ENCODE results near the gene SAMD8.
"Not testable (repeated sequence)": the region's sequence is repeated elsewhere in the genome, so short reads cannot be mapped to it uniquely, and the experiment has no call there.

SAMD8 gene

DNA sequence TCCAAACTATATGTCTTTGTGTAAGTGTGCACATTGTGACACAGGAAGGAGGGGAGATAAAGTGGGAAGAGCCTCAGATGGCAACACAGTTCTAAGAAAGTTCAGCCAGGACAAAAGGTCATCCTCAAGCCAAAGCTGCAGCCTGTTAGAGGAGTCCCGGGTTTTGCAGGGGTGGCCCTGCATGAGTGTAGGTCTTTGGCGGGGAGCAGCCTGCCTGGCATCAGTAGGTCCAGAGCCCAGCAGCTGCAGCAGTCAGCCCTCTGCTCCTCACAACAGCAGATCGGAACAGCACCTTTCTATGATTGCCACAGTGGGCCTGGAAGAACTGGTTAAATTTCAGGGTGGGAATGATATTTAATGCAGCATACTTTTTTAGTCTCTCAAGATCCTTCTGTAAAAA lies 85.6 kb downstream of the SAMD8 start:
- no peak for DNase-seq

DNA sequence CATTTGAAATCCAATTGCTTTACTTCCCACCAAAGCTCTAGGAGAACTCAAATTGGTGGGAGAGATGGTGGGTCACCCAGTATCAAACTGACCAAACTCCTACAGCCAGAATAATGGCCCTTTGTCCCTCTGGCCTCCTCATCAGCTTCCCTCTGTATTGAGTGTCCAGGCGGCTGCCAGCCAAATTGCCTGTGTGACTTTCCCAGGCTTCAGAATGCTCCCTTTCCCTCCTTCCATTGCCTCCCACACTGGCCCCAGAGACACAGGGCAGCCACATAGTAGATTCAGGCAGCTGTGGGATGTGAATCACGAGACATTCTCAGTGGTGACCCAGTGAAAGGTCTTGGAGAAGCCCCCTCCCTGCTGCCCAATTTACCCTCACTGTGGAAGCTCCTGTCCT lies 86.5 kb downstream of the SAMD8 start:
- no peak for DNase-seq

DNA sequence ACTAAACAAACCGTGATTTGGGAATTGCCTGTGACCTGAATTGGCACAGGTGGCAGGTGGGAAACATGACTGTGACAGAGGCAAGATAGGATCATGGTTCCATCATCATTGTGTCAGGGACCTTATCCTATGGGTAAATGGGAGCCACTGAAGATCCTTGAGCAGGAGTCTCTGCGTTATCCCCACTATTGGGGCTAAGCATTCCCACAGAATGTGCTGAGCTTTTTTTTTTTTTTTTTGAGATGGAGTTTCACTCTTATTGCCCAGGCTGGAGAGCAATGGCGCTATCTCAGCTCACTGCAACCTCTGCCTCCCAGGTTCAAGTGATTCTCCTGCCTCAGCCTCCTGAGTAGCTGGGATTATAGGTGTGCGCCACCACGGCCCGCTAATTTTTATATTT lies 88.5 kb downstream of the SAMD8 start:
- not testable (repeated sequence) for DNase-seq

DNA sequence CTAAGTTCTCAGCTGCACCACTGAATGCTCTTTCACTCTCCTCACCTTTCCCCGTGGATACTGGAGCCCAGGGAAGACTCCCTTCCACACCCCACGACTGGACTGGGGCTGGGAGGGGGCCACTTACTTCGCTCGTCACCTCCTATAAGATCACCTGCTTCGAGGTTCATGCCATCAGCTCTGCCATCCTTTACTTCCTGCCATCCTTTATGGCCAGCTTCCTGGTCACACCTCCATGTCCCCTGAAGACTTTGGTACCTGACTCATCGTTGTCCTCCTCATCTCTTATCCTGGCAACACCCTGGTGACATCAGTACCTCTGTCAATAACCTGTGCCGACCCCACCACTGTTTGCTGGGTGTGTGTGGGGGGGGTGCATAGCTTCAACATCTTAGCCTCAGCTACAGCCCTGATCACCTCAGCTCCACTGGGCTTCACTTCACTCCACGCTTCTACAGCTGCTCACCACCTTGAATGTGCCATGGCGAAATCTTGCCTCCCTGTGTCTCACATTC lies 90.4 kb downstream of the SAMD8 start:
- DNase-seq = no peak

DNA sequence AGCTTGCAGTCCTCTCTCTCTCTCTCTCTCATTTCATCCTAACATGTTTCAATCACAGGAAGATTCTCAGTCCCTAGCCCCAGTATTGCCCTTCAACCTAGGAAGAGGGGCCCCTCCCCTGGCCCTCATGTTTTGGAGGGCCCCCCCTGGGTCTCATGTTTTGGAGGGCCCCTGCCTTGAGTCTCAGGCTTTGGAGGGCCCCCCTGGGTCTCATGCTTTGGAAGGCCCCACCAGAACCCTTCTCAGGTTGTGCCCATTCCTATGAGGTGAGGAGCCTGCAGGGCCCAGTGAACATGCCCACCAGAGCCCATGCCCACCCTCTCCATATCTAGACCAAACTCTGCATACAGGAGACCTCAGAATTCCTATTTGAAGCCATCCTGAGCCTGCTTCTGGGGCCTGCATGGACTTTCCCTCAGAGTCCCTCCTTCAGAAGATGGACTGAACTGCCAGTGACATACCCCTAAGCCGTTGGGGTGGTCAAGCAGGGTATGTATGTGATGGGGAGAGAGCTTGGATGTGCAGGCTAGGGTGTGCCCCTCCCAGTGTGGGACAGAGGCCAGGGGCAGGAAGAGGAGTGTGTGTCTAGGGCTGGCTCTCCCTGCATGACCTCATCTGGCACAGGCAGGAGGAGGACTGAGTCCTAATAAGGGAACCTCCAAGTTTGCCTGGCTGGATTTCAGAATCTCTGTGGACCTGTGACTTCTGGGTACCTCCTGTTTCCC lies 91.0 kb downstream of the SAMD8 start:
- DNase-seq = no peak

DNA sequence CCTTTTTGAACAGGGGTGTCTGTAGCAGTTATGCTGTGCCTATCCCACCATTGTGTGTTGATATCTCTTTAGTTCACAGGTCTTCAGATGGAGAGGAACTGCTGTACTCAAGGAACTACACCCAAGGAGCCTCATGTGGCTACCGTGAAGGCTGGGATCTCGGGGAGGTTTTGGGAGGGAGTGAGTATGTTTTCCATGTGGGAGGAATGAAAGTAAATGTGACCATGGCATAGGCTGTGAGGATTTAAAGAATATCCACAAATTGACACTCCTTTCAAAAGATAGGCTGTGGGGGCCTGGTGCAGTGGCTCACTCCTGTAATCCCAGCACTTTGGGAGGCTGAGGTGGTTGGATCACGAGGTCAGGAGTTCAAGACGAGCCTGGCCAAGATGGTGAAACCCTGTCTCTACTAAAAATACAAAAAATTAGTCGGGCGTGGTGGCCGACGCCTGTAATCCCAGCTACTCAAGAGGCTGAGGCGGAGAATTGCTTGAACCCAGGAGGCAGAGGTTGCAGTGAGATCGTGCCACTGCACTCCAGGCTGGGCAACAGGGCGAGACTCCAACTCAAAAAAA lies 91.7 kb downstream of the SAMD8 start:
- DNase-seq = not testable (repeated sequence)

DNA sequence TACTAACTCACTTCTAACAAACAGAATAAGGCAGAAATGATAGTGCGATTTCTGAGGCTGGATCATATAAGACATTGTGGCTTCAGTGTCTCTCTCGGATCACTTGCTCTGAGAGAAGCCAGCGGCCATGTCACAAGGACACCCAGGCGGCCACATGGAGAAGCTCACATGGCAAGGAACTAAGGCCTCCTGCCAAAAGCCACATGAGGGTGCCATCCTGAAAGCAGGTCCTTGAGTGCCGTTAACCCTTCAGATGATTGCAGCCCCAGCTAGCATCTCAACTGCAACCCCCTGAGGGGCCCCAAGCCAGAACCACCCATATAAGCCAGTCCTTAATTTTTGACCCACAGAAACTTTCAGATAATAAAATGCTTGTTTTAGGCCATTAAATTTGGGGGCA lies 92.3 kb downstream of the SAMD8 start:
- DNase-seq = no peak

DNA sequence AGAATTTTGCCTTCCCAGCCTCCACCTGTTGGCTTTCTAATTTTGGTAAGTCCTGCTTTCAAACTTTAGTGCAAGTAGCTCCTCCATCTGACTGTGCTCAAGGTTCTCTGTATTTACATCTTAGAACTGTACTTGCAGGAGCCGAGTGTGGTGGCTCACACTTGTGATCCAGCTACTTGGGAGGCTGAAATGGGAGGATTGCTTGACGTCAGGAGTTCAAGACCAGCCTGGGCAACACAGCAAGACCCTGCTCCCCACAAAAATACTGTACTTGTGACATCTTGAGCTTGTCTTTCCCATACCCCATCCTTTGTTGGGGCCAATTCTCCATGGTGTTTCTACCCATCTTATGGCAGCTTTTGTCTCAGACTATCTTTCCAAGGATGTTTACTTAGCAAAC lies 94.5 kb downstream of the SAMD8 start:
- no peak for DNase-seq

DNA sequence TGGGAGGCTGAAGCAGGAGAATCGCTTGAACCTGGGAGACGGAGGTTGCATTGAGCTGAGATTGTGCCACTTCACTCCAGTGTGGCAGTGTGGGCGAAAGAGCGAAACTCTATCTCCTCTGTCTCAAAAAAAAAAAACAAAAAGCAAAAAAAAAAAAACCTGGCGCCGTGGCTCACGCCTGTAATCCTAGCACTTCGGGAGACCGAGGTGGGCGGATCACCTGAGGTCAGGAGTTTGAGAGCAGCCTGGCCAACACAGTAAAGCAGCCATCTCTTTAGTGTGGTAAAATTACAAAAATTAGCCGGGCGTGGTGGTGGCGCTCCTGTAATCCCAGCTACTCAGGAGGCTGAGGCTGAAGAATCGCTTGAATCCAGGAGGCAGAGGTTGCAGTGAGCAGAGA lies 95.2 kb downstream of the SAMD8 start:
- not testable (repeated sequence) for DNase-seq

DNA sequence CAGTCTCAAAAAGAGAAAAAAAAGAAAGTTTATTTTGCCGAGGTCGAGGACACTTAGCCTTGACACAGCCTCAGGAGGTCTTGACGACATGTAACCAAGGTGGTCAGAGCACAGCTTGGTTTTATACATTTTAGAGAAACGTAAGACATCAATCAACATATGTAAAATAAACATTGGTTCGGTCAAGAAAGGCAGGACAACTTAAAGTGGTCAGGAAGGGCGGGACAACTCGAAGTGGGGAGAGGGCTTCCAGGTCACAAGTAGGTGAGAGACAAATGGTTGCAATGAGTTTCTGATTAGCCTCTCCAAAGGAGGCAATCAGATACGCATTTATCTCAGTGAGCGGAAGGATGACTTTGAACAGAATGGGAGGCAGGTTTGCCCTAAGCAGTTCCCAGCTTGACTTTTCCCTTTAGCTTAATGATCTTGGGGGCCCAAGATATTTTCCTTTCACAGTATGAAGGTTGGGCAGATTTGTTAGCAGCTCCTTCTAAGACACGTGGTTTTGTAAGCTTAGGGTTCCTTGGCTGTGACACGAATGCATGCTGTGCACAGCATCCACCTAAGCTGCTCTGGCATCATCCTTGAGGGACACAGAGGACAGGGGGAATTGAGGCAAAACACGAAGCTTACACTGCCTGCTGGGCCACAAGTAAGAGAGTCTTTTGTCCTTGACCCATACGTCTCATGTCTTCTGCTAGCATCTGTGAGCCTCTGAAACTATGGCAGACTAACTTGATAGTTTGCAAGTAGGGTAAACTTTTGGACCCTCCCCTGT lies 95.8 kb downstream of the SAMD8 start:
- DNase-seq = no peak

DNA sequence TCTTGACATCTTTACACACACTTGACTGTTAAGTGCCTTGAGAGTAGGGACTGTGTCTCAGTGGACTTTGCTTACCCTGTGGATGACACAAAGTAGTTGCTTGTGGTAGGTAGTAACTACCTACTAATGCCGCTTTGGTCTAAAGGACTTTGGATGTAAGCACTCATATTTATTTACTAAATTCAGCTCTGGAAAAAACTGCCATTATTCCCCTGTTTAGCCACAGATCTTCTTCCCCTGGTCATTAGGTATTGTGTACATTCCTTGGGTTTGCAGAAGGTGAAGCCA lies 96.3 kb downstream of the SAMD8 start:
- DNase-seq = no peak

DNA sequence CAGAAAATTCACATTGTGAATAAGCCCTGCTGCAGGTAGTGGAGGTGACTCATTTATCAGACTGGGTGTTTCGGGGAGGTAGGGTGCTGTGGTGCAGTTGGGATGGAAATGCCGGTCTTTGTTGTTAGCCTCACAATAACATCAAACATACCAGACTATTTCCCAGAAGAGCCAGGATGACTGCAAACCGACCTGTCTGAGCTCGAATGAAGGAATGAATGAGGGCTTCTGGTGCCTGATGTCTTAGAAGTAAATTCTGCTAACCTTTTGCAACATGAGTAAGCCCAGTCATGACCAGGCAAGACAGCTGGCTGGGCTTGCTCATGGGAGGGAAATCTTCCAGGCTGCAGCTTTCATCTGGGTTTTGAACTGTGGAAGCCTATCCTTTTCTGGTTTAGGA lies 96.7 kb downstream of the SAMD8 start:
- DNase-seq = no peak

DNA sequence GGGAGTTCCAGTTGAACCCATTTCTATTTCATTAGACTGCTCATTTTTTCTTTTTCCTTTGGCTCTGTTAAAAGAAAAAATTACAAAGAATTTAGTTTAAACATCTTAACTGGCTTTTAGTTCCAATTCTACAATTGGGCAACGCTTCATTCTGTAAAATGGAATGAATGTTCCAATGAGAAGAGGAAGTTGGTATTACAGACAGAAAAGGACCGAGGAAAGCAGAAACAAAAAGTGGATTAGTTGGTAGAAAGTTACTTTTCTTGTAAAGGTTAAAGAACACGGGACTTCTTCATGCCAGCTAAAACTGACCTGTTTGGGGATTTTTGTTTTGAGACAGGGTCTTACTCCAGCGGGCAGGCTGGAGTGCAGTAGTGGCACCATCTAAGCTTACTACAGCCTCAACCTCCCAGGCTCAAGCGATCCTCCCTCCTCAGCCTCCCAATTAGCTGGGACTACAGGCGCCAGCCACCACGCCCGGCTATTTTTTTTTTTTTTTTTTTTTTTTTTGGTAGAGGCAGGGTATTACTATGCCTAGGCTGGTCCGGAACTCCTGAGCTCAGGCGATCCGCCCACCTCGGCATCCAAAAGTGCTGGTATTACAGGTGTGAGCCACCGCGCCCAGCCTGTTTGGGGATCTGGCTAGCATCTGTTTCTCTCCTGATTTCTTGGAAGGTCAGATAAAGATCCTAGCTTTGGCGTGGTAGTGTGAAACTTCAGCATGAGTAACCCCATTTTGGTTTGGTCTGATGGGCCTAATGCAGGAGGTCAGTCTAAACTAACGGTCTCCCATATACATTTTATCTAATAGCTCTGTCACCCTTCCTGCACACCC lies 97.8 kb downstream of the SAMD8 start:
- DNase-seq = no peak

DNA sequence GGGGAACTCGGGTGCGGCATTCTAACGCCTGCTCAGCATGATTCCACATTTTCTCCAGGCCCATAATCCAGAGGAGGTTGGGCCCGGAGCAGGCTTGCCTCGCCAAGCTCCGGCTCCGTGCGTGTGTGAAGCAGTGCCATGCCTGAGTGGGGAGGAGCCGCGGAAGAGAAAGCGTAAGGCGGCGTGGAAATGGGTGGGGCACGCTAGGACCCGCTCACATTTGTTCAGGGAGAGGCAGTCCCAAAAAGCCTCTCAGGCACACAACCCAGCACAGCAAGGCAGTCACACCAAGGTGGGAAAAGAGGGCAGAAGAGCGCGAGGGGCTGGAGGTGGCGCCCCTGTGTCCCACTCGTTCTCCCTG lies 98.4 kb downstream of the SAMD8 start:
- DNase-seq = peak; percentile 29 to 32

DNA sequence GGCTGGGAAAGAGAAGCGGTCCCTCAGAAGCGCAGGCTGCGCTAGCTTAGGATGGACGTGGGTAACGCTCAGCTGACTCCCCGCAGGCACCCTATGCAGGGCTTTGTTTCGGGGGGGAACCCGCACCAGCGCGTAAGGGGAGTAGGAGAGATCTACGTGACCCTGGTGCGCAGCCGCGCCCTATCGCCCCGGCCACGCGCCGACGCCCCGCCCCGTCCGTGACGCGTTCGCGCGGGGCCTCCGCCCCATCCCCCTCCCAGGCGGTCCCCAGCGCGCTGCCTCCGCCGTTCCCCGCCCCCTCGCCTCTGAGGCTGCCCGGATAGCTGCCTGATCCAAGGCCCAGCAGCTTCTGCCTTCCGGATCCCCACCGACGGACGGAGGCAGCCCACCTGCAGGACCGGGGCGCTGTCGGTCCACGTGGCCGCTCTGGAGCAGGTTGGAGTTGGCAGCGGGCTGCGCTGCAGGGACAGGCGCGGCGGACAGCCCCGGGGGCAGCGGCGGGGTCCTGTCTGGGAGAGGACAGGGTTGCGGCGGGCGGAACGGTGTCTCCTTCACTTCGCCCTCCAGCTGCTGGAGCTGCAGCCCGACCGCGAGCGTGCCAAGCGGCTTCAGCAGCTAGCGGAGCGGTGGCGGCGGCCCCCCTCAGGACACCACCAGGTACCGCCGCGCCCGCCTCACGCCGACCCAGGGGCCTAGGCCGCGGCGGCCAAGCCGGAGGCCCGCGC lies 99.0 kb downstream of the SAMD8 start, which contains the start of gene VDAC2:
Gene VDAC2, plus strand, starts transcription at position 515 of the 725 bp plus-strand sequence. CDS start 363 bp downstream, outside the sequence.
- DNase-seq = peak; percentile 36 to 49

DNA sequence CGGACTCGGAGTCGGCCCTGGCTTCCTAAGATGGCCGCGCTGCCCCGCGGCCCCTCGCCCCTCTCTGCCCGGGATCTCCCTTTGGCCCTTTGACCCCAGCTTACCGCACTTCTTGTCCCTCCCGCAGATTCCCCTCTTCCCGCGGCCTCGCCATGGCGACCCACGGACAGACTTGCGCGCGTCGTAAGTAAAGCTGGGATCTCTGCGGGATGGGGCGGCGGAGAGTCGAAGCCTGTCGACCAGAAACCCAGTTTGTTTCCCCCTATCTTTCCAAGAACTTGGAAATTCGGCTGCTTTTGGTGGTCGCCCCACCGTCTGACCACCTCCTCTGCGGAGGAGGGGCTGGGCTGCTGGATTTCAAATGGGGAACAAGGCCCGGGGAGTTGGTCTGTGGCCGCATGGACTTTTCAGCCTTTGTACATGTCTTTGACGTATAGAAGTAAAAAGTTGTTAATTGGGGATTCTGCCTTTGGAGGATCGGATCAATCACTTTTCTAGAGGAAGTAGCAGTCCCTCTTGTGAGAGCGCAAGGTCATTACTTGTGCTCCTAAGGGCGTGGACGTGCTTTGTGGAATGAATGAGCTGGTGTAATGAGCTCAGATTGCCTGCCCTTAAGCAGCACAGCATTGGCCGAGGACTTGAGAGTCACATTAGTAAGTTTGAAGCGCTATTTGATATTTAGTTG lies 99.7 kb downstream of the SAMD8 start:
- no peak for DNase-seq

DNA sequence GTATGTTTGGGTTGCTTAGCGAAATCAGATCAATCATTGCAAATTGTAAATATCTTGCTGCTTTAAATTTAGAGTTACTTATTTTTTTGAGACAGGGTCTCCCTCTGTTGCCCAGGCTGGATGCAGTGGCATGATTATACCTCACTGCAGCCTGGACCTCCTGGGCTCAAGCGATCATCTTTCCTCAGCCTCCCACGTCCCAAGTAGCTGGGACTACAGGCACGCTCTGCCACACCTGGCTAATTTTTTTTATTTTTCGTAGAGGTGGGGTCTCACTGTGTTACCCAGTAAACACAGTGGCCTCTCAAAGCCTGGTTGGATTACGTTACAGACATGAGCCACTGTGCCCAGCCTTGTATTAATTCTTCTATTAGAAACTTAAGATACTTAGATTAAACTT lies 100.9 kb downstream of the SAMD8 start:
- DNase-seq = no peak

DNA sequence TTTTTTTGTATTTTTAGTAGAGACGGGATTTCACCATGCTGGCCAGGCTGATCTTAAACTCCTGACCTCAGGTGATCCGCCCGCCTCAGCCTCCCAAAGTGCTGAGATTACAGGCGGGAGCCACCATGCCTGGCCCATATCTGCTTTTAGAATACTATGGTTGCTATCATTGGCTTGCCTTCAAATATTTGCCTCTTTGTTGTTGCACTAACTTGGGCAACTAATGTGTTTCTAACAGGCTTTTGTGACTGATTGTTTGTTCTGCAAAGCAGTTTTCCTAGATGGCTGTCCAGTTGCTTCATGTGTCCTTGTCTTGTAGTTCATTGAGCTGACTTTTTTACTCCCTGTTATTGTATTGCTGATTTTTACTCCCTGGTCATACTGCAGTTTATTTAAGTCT lies 108.8 kb downstream of the SAMD8 start:
- no peak for DNase-seq

DNA sequence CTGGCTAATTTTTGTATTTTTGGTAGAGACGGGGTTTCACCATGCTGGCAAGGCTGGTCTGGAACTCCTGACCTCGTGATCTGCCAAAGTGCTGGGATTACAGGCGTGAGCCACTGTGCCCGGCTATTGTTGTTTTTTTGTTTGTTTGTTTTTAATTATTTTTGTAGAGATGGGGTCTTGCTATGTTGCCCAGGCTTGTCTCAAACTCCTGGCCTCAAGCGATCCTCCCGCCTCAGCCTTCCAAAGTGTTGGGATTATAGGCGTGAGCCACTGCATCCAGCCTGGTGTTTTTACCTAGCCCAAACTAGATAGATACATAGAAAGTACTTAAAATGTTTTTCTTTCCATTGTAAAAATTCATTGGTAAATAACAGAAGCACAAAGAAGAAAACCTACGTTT lies 110.0 kb downstream of the SAMD8 start:
- DNase-seq = not testable (repeated sequence)

DNA sequence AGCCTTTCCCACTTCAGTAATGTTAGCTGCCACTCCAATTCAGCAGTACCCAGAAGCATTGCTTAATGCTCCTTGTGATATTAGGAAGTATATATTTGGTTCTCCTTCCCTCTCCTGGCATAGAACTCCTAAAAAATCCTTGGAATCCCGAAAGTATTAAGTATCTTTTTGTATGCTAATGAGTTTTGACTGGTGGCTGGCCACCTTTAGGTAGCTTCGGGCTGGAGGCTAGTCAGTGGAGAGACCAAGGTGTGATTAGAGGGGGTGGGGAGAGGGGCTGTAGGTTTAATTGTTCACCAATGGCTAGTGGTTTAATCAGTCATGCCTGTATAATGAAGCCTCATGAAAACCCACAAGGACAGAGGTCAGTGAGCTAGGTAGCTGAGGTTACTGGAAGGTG lies 112.1 kb downstream of the SAMD8 start:
- DNase-seq = no peak

DNA sequence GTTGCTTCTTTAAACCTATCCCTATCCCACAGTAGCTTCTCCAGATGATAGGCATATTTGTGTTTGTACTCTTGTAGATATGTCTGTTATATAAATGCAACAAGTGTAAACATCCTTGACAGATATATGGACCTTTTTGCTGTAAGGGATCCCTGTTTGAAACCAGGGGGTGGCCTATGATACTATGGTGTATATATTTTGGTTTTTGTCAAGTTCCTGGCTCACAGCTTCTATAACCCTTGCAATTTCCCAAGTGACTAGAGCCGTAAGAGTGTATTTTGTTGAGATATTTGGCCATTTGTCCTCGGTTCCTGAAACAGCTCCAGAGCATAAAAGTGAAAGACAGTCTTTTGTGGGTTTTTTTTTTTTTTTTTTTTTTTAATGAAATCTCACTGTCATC lies 114.6 kb downstream of the SAMD8 start:
- DNase-seq = no peak

DNA sequence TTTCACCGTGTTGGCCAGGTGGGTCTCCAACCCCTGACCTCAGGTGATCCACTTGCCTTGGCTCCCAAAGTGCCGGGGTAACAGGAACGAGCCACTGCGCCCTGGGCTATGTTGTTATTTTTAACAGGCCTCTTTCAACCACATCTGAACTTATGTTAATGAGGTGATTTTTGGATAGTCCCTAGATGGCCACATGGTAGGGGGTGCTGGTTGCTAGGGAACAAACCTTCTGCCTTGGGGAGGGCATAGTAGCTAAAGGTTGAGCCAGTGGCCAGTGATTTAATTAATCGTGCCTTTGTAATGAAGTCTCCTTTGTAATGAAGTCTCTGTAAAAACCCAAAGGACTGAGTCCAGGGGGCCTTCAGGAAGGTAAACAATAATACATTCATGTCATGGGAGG lies 115.2 kb downstream of the SAMD8 start:
- DNase-seq = no peak

All from SHP77 (cell line).